Aorta (tissue), 5 donors: ENCODE data around the gene GRIN3B. TPM values are rescaled to one million over a fixed set of nuclear protein-coding genes. Genes with fewer than 3 reads are reported as not detected.

ENCODE experiments used
- ATAC-seq: fragments of 200-7000 bp; cut with Tn5 transposase; one replicate; pipeline ENCODE4 v1.9.1; 2022; ENCODE audit warnings: moderate library complexity; ENCODE audit not compliant: low FRiP score
- DNase-seq, 2 donors: peaks; one replicate each; pipeline ENCODE4 v3.0.0-alpha.2; 2020
- H3K27ac ChIP-seq, 2 donors: one replicate each; pipeline ENCODE4 v1.5.1; 2013; ENCODE audit warnings: low read length in 2 of 2, mild to moderate bottlenecking in 2 of 2, moderate library complexity in 2 of 2, control low read depth in 1 of 2, inconsistent platforms in 1 of 2, low read depth in 1 of 2
- H3K27me3 ChIP-seq, 2 donors: one replicate each; pipeline ENCODE4 v1.6.1; 2013; ENCODE audit warnings: control low read depth in 1 of 2, low read length in 1 of 2, mild to moderate bottlenecking in 1 of 2, moderate library complexity in 1 of 2; ENCODE audit not compliant: insufficient read depth in 2 of 2, control insufficient read depth in 1 of 2
- H3K36me3 ChIP-seq, 2 donors: one replicate each; pipeline ENCODE4 v1.6.1; 2013; ENCODE audit warnings: control low read depth in 1 of 2, low read length in 1 of 2, mild to moderate bottlenecking in 1 of 2; ENCODE audit not compliant: insufficient read depth in 2 of 2, control insufficient read depth in 1 of 2
- H3K4me1 ChIP-seq, 2 donors: one replicate each; pipeline ENCODE4 v1.6.1; 2013; ENCODE audit warnings: low read length in 2 of 2, control low read depth in 1 of 2, mild to moderate bottlenecking in 1 of 2, moderate library complexity in 1 of 2; ENCODE audit not compliant: insufficient read depth in 2 of 2, control insufficient read depth in 1 of 2
- H3K4me3 ChIP-seq, 2 donors: one replicate each; pipeline ENCODE4 v1.5.1; 2013; ENCODE audit warnings: low read length in 2 of 2, control low read depth in 1 of 2, mild to moderate bottlenecking in 1 of 2
- H3K9me3 ChIP-seq: one replicate; pipeline ENCODE4 v1.6.1; 2013; ENCODE audit warnings: mild to moderate bottlenecking, low read length; ENCODE audit not compliant: control insufficient read depth
- WGBS, 2 donors: extraction: QIAGEN DNeasy Blood & Tissue Kit; methylation state at CpG; one replicate each; pipeline ENCODE4 v1.1.7; 2013; 5-methylcytosine and 5-hydroxymethylcytosine counted together
- intact Hi-C, 2 donors: fragments of 100-400 bp; cut with DNase I; formaldehyde crosslinking; loops; one replicate each; pipeline versions ENCODE4 v1.14.2 to v1.15.0; 2022
- polyA plus RNA-seq, 2 donors: library from polyadenylated mRNA; stranded (reverse); fragments of 200-250 nt; gene quantifications; one replicate each; pipeline ENCODE4 v1.2.3, GENCODE V29; 2013
- total RNA-seq, 2 donors: library from RNA; stranded (reverse); fragmentation: NEBNext Ultra II Directional; extraction: Animal tissue kit (Norgen Biotek cat#: 25700); gene quantifications; one replicate each; pipeline ENCODE4 v1.2.1, GENCODE V29; 2021
- donor health status: healthy with polysubstance abuse.
- donor health status: Bipolar disorder and iron deficiency.
- donor health status: DM: no; HTN: no; CAD: no.
- donor health status: DM: no; HTN: no; CAD: no.
- donor health status: DM: yes; HTN: yes; CAD: no.

Gene GRIN3B
- total and polyA plus RNA-seq, 4 donors: 0.10 to 1.3 TPM; not detected in 2

DNA sequence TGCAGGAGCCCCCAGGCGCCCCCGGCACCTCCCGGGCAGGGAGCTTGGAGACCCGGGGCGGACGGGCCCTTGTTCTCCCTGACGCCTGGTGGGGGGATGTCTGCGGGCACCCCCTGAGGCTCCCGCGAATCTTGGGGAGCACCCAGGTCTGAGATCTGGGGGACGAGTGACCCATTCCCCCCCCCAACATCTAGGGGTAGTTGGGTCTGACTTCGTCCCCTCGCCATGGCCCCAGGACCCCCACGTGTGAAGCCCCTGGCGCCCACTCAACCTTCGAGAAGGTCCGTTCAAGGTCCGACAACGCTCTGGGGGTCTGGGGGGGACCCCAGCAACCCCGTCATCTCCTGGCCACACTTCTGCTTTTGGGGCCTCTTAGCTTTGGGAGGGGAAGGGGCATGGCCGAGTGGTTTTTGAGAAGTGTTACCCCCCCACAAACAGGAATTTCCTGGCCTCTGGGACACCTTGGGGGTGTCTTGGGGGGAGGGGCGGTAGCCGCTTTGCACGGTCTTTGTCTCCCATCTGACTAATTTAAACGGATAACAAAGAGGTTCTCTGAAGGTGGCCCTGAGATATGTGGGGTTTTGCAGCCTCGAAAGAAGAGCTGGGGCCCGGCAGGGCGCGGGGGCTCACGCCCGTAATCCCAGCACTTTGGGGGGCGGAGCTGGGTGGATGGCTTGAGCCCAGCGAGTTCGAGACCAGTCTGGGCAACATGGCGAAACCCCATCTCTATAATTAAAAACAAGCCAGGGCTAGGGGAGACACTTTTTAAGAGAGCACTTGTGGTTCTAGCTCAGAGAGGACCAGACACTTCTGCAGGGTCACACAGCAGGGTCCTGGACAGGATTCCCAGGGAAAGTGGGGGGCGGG lies 26.8 kb downstream of the GRIN3B start:
- peaks cover 0 to 1% of the 10 kb centered on the region in 2 donors for H3K36me3 ChIP-seq
- intact Hi-C loops: loop anchor here in 1 of 2 donors (5.0 kb wide), 1 partner anchor 75 kb away; the partner anchor contains the start of gene GPX4
- 0 to 1% methylated on average over 35 to 36 of the region's 36 CpGs for WGBS, 2 donors
- peak overlapping the region; percentile 99 to 100 for H3K27ac ChIP-seq
- H3K4me1 ChIP-seq: no peaks in the 10 kb centered on the region
- H3K27me3 ChIP-seq: no peaks in the 10 kb centered on the region
- H3K4me3 ChIP-seq: peak overlapping the region; percentile 98
- ATAC-seq (peak; percentile 5), DNase-seq (no peak)
- H3K9me3 ChIP-seq: no peaks in the 10 kb centered on the region

DNA sequence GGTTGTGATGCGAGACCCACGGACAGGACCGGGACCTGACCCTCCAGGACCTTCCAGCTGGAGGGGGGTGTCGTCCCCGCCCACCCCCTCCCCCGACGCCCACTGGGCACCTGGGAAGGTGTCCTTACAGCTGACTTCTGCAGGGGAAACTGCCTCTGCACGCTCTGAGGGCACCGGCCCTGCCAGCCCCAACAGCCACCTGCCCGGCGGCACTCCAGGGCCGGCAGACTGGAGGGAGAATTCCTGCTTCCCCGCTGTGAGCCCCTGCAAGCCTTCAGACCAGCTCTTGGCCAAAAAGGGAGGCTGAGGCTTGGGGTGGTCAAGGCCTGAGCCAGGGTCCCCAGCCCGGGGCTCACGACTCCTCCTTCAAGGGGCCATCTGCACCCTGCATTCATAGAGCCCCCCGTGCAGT lies 27.4 kb downstream of the GRIN3B start:
- peak overlapping the region; percentile 98 for H3K4me3 ChIP-seq
- ATAC-seq (peak; percentile 3), DNase-seq (no peak)
- peaks cover 0 to 6% of the 10 kb centered on the region in 2 donors for H3K36me3 ChIP-seq
- no peaks in the 10 kb centered on the region for H3K4me1 ChIP-seq
- H3K9me3 ChIP-seq: no peaks in the 10 kb centered on the region
- no peaks in the 10 kb centered on the region for H3K27me3 ChIP-seq
- intact Hi-C loops: loop anchor here in 1 of 2 donors (5.0 kb wide), 1 partner anchor 75 kb away; the partner anchor contains the start of gene GPX4
- peak overlapping the region; percentile 99 to 100 for H3K27ac ChIP-seq
- 1% methylated on average over 15 to 16 of the region's 16 CpGs for WGBS, 2 donors

DNA sequence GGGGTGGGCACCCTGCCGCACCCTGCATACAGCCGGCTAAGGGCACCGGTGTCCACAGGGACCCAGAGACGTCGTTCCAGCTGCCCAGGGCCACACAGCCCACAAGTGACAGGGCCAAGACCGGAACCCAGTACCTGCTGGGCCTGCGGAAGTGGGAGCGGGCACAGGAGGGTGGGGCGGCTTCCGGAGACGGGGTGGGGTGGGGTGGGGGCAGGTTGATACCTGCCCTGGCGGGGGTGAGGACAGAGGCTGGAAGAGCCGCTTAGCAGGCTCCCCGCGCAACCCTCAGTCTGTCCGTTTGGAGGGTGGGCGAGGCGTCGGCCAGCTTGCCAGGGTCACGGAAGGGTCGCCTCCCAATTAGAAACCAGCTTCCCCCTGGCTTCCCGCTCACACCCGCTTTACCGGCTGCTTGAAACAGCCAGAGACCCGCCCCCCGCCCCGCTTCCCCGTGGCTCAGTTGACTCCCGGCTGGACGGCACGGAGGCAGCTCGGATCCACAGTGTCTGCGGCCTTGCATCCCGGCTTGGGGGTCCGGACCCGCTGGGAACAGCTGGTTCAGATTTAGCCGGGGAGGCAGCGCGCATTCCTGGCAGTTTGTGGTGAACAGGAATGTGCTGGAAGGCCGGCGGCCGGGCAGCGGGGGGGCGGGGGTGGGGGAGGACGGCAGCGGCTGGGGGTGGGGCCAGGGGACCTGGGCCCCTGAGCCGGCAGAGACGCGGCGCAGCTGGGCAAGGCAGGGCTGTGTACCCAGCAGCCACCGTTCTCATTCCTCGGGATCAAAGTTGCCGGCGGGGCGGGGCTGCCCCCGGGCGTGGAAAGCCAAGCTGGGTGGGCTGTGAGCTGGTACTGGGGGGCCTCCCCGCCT lies 28.1 kb downstream of the GRIN3B start:
- DNase-seq: peak; percentile 85 to 91
- WGBS, 2 donors: 1% methylated on average over 53 to 58 of the region's 58 CpGs
- Histone ChIP-seq H3K9me3 (no peaks in the 10 kb centered on the region), H3K27me3 (no peaks in the 10 kb centered on the region), H3K4me1 (no peaks in the 10 kb centered on the region), H3K4me3 (peak overlapping the region; percentile 98), H3K36me3 (peaks cover 0 to 6% of the 10 kb centered on the region in 2 donors), H3K27ac (peak overlapping the region; percentile 93 to 100)
- intact Hi-C loops: loop anchor here in 1 of 2 donors (5.0 kb wide), 1 partner anchor 74 kb away; the partner anchor contains the start of gene GPX4
- peak; percentile 64 for ATAC-seq

DNA sequence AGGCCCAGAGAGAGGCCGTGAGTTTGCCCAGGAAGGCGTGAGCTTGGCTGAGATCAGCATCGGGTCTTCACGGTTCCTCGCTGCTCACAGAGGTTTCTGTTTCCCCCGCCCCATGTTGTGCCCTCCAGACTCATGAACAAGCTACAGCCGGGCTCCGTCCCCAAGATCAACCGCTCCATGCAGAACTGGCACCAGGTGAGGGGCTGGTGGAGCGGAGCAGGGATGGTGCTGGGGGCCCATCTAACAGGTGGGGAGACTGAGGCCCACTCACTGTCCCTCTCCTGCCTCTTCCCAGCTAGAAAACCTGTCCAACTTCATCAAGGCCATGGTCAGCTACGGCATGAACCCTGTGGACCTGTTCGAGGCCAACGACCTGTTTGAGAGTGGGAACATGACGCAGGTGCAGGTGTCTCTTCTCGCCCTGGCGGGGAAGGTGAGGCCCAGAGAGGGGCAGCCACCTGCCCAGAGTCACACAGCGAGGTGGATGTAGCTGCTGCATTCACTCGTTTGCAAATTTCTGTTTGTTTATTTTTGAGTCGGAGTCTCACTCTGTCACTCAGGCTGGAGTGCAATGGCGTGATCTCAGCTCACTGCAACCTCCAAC lies 32.1 kb downstream of the GRIN3B start:
- ATAC-seq: no peak
- 85 to 86% methylated on average over 20 of the region's 20 CpGs for WGBS, 2 donors
- intact Hi-C loops: no loop called here

GRCh38 chr19:1035998-1036621 lies 35.9 kb downstream of the GRIN3B start:
- Histone ChIP-seq H3K4me3 (no peak overlapping the region), H3K27me3 (no peaks in the 10 kb centered on the region), H3K9me3 (no peaks in the 10 kb centered on the region), H3K27ac (no peak overlapping the region), H3K36me3 (peaks cover 0 to 10% of the 10 kb centered on the region in 2 donors), H3K4me1 (no peaks in the 10 kb centered on the region)
- ATAC-seq (no peak), DNase-seq (no peak)
- intact Hi-C loops: no loop called here
- 87 to 88% methylated on average over 29 of the region's 29 CpGs for WGBS, 2 donors

More for the DNA sequence above, 32.1 kb downstream of the GRIN3B start:
- Histone ChIP-seq H3K4me1 (no peaks in the 10 kb centered on the region), H3K9me3 (no peaks in the 10 kb centered on the region), H3K27me3 (no peaks in the 10 kb centered on the region), H3K27ac (no peak overlapping the region), H3K36me3 (peaks cover 0 to 12% of the 10 kb centered on the region in 2 donors), H3K4me3 (no peak overlapping the region)
- DNase-seq: no peak

GRCh38 chr19:1037621-1038064 lies 37.4 kb downstream of the GRIN3B start:
- DNase-seq (no peak), ATAC-seq (no peak)
- 70 to 71% methylated on average over 22 of the region's 22 CpGs for WGBS, 2 donors
- no peak overlapping the region for H3K27ac ChIP-seq
- H3K9me3 ChIP-seq: no peaks in the 10 kb centered on the region
- H3K4me3 ChIP-seq: no peak overlapping the region
- H3K36me3 ChIP-seq: peaks cover 0 to 6% of the 10 kb centered on the region in 2 donors
- H3K27me3 ChIP-seq: no peaks in the 10 kb centered on the region
- intact Hi-C loops: no loop called here
- no peaks in the 10 kb centered on the region for H3K4me1 ChIP-seq

DNA sequence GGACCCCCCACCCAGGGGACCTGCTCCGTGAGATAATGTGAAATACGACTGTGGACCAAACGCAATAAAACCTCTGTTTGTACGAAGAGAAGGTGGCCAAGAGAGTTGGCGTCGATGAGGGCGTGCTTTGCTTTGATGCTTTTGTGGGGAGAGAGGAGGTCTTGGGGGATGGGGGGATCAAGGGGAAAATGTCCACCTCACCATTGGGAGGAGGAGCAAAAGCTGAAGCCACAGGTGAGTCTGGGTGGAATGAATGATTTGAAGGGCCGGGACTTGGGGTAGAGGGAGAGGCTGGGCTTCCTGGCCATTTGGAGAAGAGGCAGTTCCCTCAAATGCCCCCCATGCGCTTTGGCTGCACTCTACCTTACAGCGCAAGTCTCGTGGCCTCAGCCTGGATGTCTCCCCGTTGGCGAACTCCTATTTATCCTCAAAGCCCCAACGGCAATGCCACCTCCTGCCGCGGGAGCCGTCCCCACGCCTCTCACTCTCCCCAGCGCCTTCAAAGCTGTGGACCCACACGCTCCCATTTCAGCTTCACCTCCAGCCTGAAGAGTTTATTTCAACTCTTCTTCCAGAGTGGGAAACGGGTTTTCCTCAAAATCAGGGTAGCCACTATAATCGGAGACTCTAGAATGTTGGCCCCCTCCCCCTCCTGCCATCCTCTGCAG lies 38.9 kb downstream of the GRIN3B start:
- Histone ChIP-seq H3K36me3 (peaks cover 0 to 6% of the 10 kb centered on the region in 2 donors), H3K27me3 (no peaks in the 10 kb centered on the region), H3K27ac (no peak overlapping the region), H3K4me1 (no peaks in the 10 kb centered on the region), H3K9me3 (no peaks in the 10 kb centered on the region), H3K4me3 (no peak overlapping the region)
- intact Hi-C loops: no loop called here
- DNase-seq (no peak), ATAC-seq (no peak)
- WGBS, 2 donors: 45 to 53% methylated on average over 22 of the region's 22 CpGs
